Measurements from ENCODE around the gene PLA2R1.

DNA sequence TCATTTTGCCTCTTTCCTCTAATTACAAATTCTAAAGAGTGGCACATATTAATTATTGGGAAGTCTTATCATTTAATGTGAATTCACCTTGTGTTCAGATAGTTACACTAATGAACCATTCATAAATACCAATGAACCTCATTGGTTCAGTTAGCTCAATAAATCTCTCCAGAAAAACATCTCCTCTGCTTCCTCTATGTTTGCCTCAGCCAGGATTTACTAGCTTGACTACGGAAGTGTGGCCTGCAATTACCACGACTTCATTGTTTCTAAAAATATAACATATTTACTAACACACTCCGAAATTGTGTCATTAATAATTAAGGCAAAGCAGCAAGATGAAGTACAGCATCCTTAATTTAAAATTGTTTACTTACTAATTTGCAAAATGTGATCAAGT lies 103.3 kb downstream of the PLA2R1 start:
- no peak for TF ChIP-seq POLR2A (IDR thresholded peaks at IDR 0.05)
- TF ChIP-seq POLR2AphosphoS5 (IDR thresholded peaks at IDR 0.05) = no peak
